ENCODE measurements around the gene ZSCAN5B.

Gene ZSCAN5B

DNA sequence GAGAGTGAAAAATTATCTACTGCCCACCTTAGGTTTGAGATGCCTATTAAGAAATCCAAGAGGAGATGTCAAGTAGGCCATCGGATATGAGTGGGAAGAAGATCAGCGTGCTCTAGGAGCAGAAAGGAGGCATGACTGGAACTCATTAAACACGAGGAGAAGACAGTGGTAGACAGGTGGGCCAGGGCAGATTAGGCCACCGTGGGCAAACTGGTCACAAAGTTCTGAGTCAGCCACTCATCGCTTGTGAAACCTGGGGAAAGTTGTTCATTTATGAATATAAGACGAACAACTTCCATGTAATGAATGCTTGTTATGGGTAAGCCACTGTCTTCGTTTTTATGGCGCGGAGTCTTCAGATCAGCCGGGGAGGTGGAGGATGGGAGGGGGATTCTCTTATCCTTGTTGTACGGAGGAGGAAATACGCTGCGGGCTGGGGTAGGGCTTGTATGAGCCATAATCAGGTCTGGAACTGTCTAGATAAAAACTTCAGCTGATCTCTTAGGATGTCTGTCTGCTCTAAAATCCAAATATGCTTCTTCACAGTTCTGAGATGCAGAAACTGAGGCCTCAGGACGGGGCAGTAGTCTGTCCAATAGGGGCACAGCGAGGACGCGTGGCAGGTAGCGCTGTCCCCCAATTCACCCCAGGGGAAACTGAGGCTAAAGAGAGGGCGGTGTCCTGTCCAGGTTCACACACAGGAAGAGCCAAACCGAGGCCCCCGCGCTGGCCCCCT is 57.6 kb downstream of the ZSCAN5B start:
- Histone ChIP-seq H3K4me2 (ENCODE audit: insufficient read depth, low read length) (peak overlapping the region; percentile 86), H2AFZ (ENCODE audit: low read depth, low read length) (peak overlapping the region; percentile 61), H3K9ac (ENCODE audit: low read depth, low read length) (peak overlapping the region; percentile 59), H3K9me3 (ENCODE audit: insufficient read depth, low read length, severe bottlenecking) (no peaks in the 10 kb centered on the region), H3K27ac (ENCODE audit: low read length) (peak overlapping the region; percentile 88), H3K79me2 (ENCODE audit: insufficient read depth, low read length) (peaks cover 35% of the 10 kb centered on the region), H3K36me3 (ENCODE audit: insufficient read depth, low read length) (peaks cover 5% of the 10 kb centered on the region; the same call in 1 of the 2 replicates), H4K20me1 (ENCODE audit: insufficient read depth, low read length) (peaks cover 8% of the 10 kb centered on the region; the same call in 1 of the 2 replicates), H3K4me3 (ENCODE audit: low read depth in 1 of 2, low read length in 2 of 2) (peak overlapping the region; percentile 33 to 70; a peak in 3 of 4 replicates), H3K4me1 (ENCODE audit: insufficient read depth, low read length) (peaks cover 43% of the 10 kb centered on the region), H3K27me3 (ENCODE audit: insufficient read depth, low read length, poor library complexity) (no peaks in the 10 kb centered on the region)
- no peak for ATAC-seq (ENCODE audit: insufficient read depth, low read depth)
- DNase-seq, result no peak
- TF ChIP-seq EZH2 (IDR thresholded peaks at IDR 0.05; ENCODE audit: borderline replicate concordance, low read depth, low read length, severe bottlenecking), result no peak
- TF ChIP-seq, protein P1, sequence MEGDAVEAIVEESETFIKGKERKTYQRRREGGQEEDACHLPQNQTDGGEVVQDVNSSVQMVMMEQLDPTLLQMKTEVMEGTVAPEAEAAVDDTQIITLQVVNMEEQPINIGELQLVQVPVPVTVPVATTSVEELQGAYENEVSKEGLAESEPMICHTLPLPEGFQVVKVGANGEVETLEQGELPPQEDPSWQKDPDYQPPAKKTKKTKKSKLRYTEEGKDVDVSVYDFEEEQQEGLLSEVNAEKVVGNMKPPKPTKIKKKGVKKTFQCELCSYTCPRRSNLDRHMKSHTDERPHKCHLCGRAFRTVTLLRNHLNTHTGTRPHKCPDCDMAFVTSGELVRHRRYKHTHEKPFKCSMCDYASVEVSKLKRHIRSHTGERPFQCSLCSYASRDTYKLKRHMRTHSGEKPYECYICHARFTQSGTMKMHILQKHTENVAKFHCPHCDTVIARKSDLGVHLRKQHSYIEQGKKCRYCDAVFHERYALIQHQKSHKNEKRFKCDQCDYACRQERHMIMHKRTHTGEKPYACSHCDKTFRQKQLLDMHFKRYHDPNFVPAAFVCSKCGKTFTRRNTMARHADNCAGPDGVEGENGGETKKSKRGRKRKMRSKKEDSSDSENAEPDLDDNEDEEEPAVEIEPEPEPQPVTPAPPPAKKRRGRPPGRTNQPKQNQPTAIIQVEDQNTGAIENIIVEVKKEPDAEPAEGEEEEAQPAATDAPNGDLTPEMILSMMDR (IDR thresholded peaks at IDR 0.05; ENCODE audit: borderline replicate concordance, extremely low read depth, low read length, poor library complexity, severe bottlenecking), result no peak
